IPS-NIHi7 (cell line): ENCODE measurements around the gene CACNA1I.
"Not testable (repeated sequence)": the region's sequence is repeated elsewhere in the genome, so short reads cannot be mapped to it uniquely, and the experiment has no call there.

Source experiments
- DNase-seq: peaks from one replicate; pipeline ENCODE4 v3.0.0; 2012; ENCODE audit warnings: mixed read lengths; ENCODE audit errors: extremely low spot score

The CACNA1I gene

DNA sequence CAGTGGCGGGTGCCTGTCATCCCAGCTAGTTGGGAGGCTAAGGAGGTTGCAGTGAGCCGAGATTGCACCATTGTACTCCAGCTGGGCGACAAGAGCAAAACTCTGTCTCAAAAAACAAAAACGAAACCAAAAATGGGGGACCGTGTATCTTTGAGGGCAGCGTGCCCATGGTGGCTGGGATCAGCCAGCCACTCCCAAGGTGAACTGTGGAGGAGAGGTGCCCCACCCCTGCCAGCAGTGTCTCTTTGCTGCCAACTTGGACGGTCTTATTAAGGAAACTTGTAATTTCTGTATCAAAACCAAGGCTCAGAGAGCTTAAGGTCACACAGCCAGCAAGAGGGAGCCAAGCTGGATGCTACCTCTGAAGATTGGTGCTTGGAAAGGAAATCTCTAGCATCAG lies 147.7 kb downstream of the CACNA1I start:
- no peak for DNase-seq

DNA sequence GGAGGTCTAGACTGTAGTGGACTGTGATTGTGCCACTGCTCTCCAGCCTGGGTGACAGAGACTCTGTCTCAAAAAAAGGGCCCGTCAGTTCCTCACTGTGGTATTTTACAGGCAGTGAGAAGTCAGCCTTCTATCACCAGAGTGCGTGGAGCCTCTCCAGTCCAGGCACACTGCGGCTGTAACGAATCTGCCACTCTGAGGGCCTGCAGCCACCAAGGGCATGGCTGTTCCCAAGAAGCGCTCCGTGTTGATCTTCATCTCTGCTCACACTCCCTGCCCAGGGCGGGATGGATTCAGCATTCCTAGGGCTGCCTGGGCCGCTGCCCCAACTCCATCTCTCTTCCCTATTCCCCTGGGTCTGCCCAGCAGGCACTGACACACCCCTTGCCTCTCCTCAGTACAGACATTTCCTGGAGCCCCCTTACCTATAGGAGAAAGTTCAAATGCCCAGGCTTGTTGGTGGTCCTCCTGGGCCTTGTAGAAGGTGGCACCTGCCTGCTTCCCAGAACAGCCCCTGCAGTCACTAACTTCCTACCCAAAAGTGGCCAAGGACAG lies 148.4 kb downstream of the CACNA1I start:
- no peak for DNase-seq

DNA sequence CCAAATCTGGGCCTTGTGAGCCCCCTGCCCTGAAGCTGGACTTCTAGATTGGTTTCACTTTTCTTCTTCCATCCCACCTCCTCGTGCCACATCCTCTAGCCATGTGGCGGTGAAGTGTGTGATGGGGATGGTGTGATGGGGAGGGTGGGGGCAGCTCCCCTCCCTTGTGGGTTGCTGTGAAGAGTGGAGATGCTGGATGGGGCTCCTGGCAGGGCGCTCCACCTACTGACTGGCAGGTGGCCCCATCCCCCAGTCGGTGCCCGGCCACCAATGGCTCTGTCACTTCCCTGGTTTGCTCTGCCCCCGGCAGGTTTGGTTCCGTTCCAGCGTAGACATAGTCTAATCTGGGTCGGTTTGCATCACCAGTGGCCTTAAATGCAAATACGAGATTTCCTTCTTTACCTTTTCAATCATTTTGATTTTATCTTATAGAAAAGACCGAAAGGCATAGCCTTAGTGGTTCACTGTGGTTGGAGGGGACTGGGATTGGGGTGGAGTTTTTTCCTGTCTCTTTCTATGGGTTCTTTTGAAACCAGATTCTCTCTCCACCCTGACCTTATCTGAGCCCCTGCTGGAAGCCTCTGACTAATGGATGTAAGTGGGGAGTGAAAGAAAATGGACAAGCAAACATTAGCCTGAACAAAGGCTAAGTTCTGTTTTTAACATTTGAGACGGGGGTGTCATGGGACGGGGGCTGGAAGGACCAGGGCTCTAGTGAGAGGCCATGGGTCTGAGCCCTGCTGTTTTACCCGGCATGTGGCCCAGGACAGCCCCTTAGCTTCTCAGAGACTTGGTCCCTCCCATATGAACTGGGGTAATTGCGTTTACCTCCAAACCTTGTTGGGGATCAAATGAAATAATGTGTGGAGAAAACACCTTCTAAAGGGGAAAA lies 149.3 kb downstream of the CACNA1I start:
- DNase-seq, result no peak

GRCh38 chr22:39721206-39722031 lies 150.9 kb downstream of the CACNA1I start:
- no peak for DNase-seq

- no peak for DNase-seq
Measured at GRCh38 chr22:39722032-39722325, 151.4 kb downstream of the CACNA1I start.

DNA sequence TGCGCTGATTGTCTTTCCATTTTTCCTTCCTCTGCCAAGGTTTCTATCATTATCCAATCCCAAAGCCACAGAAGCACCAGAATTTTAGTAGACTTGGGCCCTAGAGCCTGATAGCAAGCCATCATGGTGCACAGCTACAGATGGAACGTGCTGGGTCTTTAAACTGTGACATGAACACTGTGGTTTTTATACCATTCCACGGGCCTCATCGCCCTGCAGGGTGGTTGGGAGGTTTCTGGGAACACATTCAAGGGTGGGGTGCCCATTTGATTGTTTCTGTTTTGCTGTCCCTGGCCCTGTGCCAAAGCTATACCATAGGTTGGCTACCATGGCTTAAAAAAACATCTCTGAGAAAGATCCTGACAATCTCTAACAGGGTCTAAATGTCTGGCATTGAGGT lies 151.9 kb downstream of the CACNA1I start:
- no peak for DNase-seq

DNA sequence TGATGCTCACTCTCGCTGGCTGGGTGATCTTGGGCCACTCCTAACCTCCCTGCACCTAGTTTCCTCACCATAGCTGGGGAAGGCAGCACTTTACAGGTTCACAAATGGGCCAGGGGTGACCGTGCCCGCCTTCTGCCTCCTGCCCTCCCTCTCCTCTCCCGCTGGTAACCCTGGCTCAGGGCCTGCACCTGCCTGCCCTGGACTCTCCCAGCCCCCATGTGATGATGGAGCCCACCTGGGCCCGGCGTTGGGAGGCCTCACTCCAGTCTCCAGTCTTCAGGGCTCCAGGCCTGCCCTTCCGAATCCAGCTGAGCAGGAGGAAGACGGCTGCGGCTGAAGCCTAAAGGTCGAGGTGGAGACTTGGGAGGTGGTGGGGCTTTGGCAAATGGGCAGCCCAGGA lies 152.9 kb downstream of the CACNA1I start:
- DNase-seq, result no peak

DNA sequence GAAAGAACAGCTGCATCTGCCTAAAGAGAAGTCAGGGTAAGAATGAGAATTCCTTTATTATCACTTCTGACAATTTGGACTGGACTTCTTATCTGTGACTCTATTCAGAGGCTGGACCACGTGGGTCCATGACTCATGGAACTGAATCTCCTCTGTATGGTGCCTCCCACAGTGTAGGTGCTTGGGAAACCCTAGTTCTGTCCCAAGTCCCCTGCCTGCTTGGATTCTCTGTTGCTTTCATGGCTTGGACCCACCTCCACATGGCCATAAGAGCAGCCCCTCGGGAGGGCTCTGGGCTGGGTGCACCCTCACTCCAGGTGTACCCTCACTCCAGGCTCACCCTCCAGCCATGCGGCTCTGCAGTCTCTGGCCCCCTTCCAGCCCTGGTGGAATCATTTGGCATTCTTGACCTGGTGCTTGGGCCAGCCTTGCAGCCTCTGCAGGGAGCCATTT lies 153.4 kb downstream of the CACNA1I start:
- DNase-seq, result no peak

- no peak for DNase-seq
Measured at GRCh38 chr22:39724390-39724789, 153.8 kb downstream of the CACNA1I start.

DNA sequence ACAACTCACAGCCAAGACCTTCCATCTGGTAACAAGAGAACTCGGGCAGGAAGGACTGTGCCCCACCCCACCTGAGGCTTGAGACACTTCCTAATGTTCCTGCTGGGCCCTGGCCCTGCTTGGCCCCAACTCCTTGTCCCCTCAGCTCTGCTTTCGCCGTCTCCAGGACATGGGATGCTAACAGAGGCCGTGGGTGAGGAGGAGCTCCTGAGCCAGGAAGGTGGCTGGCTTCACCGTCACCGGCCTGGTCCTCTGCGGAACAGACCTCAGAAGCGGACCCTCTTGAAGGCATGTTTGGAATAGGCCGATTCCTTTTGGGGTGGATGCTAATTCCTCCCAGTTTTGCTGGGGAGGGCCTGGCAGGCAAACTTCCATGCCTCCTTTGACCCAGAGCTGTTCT lies 154.3 kb downstream of the CACNA1I start:
- DNase-seq, result no peak

- DNase-seq, result no peak
Measured at GRCh38 chr22:39725351-39726035, 154.9 kb downstream of the CACNA1I start.

DNA sequence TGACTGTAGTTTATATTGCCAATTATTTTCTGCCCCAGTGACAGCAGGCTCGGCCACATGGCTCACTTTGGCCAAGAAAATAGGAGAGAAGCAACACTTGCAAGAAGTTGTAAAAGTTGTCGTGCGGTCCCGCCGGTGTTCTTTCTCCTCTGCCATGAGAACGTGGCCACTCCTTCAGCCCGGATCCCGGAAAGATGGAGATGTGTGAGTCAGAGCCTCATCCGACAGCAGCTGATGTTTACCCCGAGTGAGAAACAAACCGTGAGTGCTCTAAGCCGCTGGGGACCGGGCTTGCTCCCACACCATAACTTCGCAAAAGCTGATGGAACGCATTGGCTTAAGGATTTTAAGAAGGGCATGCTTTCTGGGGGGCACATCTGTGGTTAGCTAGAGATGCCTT lies 157.0 kb downstream of the CACNA1I start:
- no peak for DNase-seq

GRCh38 chr22:39728236-39728860 lies 157.8 kb downstream of the CACNA1I start:
- no peak for DNase-seq

- no peak for DNase-seq
Measured at GRCh38 chr22:39729141-39729934, 158.8 kb downstream of the CACNA1I start.

- no peak for DNase-seq
Measured at GRCh38 chr22:39731481-39731880, 160.9 kb downstream of the CACNA1I start.

DNA sequence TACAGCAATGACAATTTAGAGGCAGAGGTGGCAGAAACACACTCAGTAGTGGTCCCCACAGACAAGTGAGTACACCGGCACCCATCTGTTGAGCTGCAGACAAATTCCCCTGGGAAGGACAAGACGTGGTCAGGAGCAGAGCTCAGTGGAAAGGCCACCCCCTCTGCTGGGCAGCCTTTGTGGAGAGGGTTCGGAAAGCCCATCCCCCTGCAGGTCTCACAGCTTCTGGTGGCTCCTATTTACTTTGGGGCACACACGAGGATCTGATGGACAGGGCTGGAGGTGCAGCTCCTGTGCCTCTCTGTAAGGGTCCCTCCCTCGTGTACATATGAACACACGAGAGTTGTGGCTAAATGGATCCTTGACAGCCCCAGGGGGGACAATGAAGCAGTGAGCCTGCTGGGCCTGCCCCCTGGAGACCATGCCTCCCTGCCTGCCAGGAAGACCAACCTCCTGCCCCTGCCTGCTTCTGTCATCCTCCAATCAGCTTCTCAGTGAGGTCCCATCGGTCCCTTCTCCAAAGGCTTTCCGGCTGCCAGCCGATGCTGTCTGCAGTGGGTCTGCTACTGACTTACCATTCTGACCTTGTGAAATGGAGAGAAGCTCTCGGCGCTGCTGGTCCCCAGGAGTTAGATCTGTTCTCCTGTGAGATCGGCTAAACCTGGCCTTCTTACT lies 161.5 kb downstream of the CACNA1I start:
- DNase-seq, result no peak

DNA sequence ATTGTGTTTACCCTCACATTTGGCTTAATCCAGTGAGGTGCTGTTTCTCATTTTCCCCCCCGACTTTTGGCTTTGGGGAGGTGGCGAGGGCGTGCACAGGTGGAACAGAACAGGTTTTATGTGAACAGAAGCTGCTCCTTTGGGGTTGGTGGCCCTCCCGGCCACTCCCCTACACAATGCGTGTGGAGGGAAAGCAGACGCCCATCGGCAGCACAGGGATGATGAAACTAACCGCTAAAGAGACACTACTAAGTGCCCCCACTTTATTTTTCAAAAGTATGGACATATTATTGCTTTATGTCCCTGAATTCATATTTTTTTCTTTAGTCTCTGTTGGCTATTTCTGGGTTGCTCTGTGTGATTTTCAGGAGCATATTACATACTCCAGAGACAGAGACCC lies 162.1 kb downstream of the CACNA1I start:
- DNase-seq, result no peak

DNA sequence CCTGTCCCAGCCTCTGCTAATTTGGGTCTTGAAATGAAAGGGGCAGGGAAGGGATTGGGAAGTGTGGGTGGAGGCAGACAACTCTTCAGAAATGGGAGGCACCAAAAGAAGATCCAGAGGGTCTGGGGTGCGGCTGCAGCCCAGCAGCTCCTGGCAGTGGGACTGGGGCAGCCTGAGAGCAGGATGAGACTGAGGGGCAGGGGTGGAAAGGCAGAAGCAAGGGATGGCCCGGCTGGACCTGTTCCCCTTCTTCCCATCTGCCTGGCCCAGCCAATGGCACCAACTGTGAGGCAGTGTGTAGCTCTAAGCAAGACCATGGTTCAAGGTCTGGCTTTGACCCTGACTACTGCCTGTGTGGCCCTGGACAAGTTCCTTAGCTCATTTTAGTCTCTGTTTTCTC lies 162.6 kb downstream of the CACNA1I start:
- DNase-seq, result no peak

DNA sequence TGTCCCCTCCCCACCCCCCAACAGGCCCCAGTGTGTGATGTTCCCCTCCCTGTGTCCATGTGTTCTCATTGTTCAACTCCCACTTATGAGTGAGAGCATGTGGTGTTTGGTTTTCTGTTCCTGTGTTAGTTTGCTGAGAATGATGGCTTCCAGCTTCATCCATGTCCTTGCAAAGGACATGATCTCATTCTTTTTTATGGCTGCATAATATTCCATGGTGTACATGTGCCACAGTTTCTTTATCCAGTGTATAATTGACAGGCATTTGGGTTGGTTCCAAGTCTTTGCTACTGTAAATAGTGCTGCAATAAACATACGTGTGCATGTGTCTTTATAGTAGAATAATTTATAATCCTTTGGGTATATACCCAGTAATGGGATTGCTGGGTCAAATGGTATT lies 163.5 kb downstream of the CACNA1I start:
- not testable (repeated sequence) for DNase-seq

GRCh38 chr22:39734866-39735265 lies 164.3 kb downstream of the CACNA1I start:
- no peak for DNase-seq
